Endothelial cell (in vitro differentiated cells): ENCODE measurements around the gene TPTE2. TPM values are rescaled to one million over a fixed set of nuclear protein-coding genes. Genes with fewer than 3 reads are reported as not detected.

Source experiments
- DNase-seq: peaks from one replicate; pipeline ENCODE4 v3.0.0; 2021; ENCODE audit warnings: low spot score
- H3K27ac Mint-ChIP-seq: one replicate; pipeline ENCODE4 v1.8.0; 2021; ENCODE audit warnings: mixed read lengths, inconsistent platforms; ENCODE audit not compliant: unreplicated experiment
- H3K27me3 Mint-ChIP-seq: one replicate; pipeline ENCODE4 v1.8.0; 2021; ENCODE audit warnings: mild to moderate bottlenecking, moderate library complexity, mixed read lengths, inconsistent platforms; ENCODE audit not compliant: unreplicated experiment
- H3K36me3 Mint-ChIP-seq: one replicate; pipeline ENCODE4 v1.8.0; 2021; ENCODE audit warnings: mild to moderate bottlenecking, low read depth, mixed read lengths, inconsistent platforms; ENCODE audit not compliant: unreplicated experiment
- H3K4me1 Mint-ChIP-seq: one replicate; pipeline ENCODE4 v1.8.0; 2021; ENCODE audit warnings: mild to moderate bottlenecking, mixed read lengths, inconsistent platforms; ENCODE audit not compliant: unreplicated experiment
- H3K4me3 Mint-ChIP-seq: one replicate; pipeline ENCODE4 v1.8.0; 2021; ENCODE audit warnings: mild to moderate bottlenecking, mixed read lengths, inconsistent platforms; ENCODE audit not compliant: unreplicated experiment
- H3K9me3 Mint-ChIP-seq: one replicate; pipeline ENCODE4 v1.8.0; 2021; ENCODE audit warnings: mixed read lengths, inconsistent platforms; ENCODE audit not compliant: unreplicated experiment
- total RNA-seq: library from RNA; stranded (reverse); fragmentation: NEBNext Ultra II Directional; extraction: Animal tissue kit (Norgen Biotek cat#: 25700); gene quantifications from one replicate; pipeline ENCODE4 v1.2.1, GENCODE V29; 2021; ENCODE audit not compliant: unreplicated experiment
- TF ChIP-seq, protein P1 (sequence below): fragments of 200-600 bp; sonication (generic); IDR thresholded peaks from one replicate; pipeline ENCODE4 v1.5.0; 2021; ENCODE audit warnings: antibody characterized with exemption; ENCODE audit not compliant: unreplicated experiment

Gene TPTE2
- total RNA-seq, 1 donor from 2014 or later: not detected

DNA sequence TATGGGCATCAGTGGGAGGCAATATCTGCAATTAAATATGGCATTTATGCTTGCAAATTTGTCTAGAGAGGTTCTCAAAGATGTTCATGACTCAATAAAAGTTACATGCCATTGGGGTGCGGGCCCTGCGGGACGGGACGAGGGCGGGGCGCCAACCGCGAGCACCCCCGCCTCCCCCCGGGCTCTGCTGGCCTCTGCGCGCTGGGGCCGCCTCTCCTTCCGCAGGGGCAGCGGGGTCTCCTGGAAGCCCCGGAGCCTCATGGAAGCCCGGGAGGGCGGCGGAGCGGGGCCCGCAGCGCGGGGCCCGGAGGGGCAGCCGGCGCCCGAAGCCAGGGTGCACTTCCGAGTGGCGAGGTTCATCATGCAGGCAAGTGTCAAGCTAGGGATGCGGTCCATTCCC is 179.2 kb downstream of the TPTE2 start:
- Mint-ChIP-seq H3K4me3 (no peak overlapping the region), H3K36me3 (peaks cover 3% of the 10 kb centered on the region), H3K27me3 (no peaks in the 10 kb centered on the region), H3K4me1 (no peaks in the 10 kb centered on the region), H3K9me3 (peaks cover 16% of the 10 kb centered on the region), H3K27ac (no peak overlapping the region)
- TF ChIP-seq, protein P1, sequence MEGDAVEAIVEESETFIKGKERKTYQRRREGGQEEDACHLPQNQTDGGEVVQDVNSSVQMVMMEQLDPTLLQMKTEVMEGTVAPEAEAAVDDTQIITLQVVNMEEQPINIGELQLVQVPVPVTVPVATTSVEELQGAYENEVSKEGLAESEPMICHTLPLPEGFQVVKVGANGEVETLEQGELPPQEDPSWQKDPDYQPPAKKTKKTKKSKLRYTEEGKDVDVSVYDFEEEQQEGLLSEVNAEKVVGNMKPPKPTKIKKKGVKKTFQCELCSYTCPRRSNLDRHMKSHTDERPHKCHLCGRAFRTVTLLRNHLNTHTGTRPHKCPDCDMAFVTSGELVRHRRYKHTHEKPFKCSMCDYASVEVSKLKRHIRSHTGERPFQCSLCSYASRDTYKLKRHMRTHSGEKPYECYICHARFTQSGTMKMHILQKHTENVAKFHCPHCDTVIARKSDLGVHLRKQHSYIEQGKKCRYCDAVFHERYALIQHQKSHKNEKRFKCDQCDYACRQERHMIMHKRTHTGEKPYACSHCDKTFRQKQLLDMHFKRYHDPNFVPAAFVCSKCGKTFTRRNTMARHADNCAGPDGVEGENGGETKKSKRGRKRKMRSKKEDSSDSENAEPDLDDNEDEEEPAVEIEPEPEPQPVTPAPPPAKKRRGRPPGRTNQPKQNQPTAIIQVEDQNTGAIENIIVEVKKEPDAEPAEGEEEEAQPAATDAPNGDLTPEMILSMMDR: no peak
- no peak for DNase-seq

Other genes with a start within 250 kb of the TPTE2 start
- gene MPHOSPH8, start 72.1 kb upstream of the TPTE2 start, total RNA-seq: 19.2 TPM
- 50.1 TPM for gene PSPC1, start 221.4 kb upstream of the TPTE2 start, total RNA-seq